Measurements from ENCODE around the gene CCZ1B.
A peak's percentile ranks its signal among the peaks of the same experiment; 100 is the strongest.
"Not testable (repeated sequence)": the region's sequence is repeated elsewhere in the genome, so short reads cannot be mapped to it uniquely, and the experiment has no call there.

Gene CCZ1B

DNA sequence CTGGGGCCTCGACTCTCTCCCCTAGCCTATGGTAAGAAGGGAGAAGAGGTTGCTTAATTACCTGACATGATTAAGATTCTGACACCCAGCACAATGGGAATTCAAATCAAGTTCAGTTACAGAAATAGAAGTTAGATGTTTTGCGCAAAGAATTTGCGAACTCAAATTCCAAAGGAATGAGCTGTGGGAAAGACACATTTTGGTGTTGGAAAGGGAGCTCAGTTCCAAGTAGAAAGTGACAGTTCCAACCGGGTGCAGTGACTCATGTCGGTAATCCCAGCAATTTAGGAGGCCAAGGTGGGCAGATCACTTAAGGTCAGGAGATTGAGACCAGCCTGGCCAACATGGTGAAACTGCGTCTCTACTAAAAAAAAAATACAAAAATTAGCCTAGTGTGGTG, 4.0 kb upstream of the CCZ1B start:
- not testable (repeated sequence) for ATAC-seq

DNA sequence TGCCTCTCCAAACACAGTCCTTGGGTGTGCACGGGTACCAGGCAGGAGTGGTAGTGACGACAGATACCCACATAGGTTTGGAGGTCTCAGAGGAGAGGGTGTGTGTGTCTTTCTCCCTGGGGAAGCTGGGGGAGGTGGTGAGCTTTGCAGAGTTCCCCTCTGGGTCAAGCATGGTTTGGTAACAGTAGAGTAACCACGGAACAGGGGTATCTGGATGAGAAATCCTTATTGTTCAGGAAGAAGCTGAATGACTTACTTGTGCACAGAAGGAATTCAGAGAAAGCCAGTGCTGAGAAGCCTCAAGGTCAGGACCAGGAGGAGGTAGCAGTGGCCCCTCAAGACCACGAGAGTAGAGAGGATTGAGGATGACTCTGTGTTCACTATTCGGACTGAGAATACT, 3.5 kb upstream of the CCZ1B start:
- ATAC-seq, result not testable (repeated sequence)

DNA sequence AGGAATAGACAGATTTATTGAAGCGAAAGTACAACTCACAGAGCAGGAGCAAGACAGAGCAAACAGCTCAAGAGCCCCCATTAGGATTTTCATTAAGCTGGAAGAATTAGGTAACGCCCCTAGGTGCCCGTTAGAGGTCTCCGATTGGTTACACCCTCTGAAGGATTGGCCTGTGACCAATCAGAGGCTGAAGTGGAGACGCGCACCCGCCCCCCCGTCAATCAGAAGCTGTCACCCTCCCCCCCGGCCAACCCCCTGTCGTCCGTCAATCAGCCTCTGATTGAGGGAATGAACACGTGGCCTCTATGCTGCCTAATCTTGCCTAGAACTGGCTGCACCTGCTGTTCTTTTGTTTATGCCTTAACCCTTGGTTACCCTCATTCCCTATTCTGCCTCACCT, 1.1 kb upstream of the CCZ1B start:
- not testable (repeated sequence) for ATAC-seq

GRCh38 chr7:6825236-6826125, 594 bp downstream of the CCZ1B start:
- ATAC-seq, result peak; percentile 29 to 50

- not testable (repeated sequence) for ATAC-seq
These were observed 4.5 kb downstream of the CCZ1B start for GRCh38 chr7:6821622-6822021.

- not testable (repeated sequence) for ATAC-seq
These were observed 10.6 kb downstream of the CCZ1B start for GRCh38 chr7:6815470-6815869.

DNA sequence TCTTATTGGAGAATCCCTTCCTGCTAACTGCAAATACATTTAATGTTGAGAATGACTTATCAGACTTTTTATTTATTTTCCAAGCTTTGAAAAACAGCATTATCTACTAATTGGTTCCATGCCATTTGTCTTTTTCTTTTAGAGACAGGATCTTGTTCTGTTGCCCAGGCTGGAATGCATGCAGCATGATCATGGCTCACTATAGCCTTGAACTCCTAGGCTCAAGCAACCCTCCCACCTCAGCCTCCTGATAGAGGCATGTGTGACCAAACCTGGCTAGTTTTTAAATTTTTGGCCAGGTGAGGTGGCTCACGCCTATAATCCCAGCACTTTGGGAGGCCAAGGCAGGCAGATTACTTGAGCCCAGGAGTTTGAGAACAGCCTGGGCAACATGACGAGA, 13.1 kb downstream of the CCZ1B start:
- ATAC-seq, result not testable (repeated sequence)

- not testable (repeated sequence) for ATAC-seq
These were observed 18.1 kb downstream of the CCZ1B start for GRCh38 chr7:6807959-6808358.

- peak; percentile 55 to 82 for ATAC-seq
These were observed 18.6 kb downstream of the CCZ1B start for GRCh38 chr7:6807393-6807918.

GRCh38 chr7:6800331-6800730, 25.7 kb downstream of the CCZ1B start:
- ATAC-seq, result not testable (repeated sequence)

DNA sequence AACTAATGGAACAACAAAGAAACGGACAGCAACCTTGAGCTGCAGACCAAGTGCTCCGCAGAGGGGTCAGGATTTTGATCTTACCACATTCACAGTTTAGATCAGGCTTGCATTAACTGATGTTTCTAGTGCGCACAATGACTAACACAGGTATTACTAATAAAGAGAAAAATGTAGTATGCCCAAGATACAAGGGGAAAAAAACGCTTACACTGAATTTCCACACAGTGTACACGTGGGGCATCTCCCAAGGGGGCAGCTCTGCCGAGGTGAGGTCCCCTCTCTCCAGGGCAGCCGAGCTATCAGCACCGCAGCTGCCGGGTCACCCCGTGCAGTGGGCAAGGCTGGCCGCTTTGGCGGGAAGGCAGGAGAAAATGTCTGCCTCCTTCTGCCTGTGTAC, 26.2 kb downstream of the CCZ1B start:
- ATAC-seq, result peak in 1 of 2 donors; percentile 48

DNA sequence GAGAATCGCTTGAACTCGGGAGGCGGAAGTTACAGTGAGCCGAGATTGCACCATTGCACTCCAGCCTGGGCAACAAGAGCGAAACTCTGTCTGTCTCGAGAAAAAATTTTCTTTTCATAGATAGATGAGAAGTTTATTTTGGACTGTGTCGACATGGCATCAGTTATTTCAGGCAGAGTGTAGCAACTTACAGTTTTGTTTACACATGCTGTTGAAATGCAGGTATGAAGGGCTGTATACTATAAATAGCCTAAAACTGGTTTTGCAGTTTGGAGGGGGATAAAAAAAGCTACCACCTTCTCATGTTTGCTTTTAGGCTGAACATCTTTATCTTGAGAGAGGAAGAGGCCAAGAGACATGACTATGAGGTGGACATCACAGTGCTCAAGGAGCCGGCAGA, 28.0 kb downstream of the CCZ1B start:
- ATAC-seq, result not testable (repeated sequence)

DNA sequence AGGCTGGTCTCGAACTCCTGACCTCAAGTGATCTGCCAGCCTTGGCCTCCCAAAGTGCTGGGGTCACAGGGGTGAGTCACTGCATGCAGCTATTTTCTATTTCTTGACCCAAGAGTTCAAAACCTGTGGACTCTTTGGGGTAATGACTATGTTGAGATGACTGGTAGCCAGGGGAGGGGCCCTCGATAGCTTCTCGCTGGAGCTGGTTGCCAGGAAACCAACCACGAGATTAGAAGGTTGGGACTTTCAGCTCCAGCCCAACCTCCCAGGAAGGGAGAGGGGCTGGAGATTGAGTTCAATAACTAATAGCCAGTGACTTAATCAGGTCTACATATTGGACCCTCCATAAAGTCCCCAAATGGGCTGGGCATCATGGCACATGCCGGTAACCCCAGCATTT, 28.9 kb downstream of the CCZ1B start:
- not testable (repeated sequence) for ATAC-seq

DNA sequence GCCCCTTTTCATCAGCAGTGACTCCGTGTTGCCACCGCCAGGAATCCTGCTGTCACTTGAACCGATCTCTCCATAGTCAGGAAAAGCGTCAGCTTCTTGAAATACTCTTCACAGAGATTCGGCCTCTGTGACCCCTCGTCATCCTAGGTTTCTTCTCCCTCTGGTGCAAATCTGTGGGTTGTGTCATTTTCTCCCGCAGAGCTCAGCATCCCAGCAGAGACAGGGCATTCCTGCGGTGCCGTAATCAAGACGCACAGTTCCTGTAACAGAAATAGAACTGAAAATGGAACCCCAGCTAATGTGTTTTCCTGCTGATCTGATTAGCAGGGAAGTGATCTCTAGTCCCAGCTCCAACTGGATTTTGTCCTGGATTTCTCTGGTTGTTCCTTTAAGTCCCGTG, 31.8 kb downstream of the CCZ1B start:
- not testable (repeated sequence) for ATAC-seq

- not testable (repeated sequence) for ATAC-seq
These were observed 33.8 kb downstream of the CCZ1B start for GRCh38 chr7:6792113-6792872.

GRCh38 chr7:6789353-6789752, 36.7 kb downstream of the CCZ1B start:
- ATAC-seq, result not testable (repeated sequence)

- ATAC-seq, result not testable (repeated sequence)
These were observed 44.5 kb downstream of the CCZ1B start for GRCh38 chr7:6781581-6781980.

- ATAC-seq, result not testable (repeated sequence)
These were observed 64.9 kb downstream of the CCZ1B start for GRCh38 chr7:6761186-6761585.

DNA sequence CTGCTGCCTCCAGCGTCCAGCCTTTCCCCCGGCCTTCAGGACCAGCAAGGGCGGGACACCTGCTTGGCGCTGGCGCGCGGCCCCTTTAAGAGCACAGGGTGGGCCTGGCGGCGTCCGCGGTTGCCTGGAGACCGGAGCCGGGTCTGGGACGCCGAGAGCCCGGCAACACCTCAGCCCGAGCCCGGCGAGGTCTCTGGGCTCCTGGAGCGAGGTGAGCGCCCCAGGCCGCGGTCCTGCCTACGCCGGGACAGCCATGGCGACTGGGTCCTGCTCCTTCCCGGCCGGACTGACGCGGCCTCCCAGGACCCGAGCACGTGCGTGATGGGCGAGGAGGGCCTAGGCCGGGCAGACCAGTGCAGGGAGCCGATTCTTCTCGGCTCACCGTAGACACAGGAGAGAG, 72.1 kb downstream of the CCZ1B start, which contains the start of gene RSPH10B2:
TSS of gene RSPH10B2 (plus strand) at position 140 of the 400 bp plus-strand sequence. CDS start 3,575 bp downstream, outside the sequence.
- ATAC-seq, result peak in 1 of 2 donors; percentile 17

DNA sequence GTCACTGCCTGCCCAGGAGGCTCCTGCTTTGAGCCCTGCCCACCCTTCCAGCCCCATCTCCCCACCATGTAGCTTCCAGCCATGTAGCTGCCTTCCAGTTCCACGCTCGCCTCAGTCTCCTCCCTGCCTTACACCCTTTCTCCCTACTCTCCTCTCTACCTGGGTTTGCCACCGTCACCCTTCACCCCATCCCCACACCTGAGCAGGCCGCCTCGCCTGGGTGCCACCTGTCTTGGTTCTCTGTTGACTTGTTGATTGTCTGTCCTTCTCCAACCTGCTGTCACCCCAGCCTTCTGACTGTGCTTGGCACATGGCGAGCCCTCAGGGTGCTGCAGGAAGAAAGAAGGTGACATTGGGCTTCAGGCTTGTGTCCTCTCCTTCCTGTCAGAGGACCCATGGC, 75.9 kb downstream of the CCZ1B start:
- ATAC-seq, result not testable (repeated sequence)

GRCh38 chr7:6749335-6749734, 76.7 kb downstream of the CCZ1B start:
- not testable (repeated sequence) for ATAC-seq

Data from activated CD4-positive, CD25-positive, alpha-beta regulatory T cell treated with anti-CD3 and anti-CD28 coated beads, Interleukin-2, amount 50 U/mL, for 24 hours (primary cell).